Activated CD4-positive, alpha-beta T cell treated with anti-CD3 and anti-CD28 coated beads for 36 hours (primary cell): ENCODE results near the gene HIGD1A. TPM values are rescaled to one million over a fixed set of nuclear protein-coding genes. Genes with fewer than 3 reads are reported as not detected.
"Not testable (repeated sequence)": the region's sequence is repeated elsewhere in the genome, so short reads cannot be mapped to it uniquely, and the experiment has no call there.

Experiments used
- ATAC-seq: fragments of 200-7000 bp; cut with Tn5 transposase; one replicate; pipeline ENCODE4 v1.10.0; 2021; ENCODE audit warnings: mild to moderate bottlenecking, moderate library complexity
- CTCF ChIA-PET: fragments of 350-600 bp; sonication (Branson Sonifier 250); formaldehyde crosslinking; loops from one replicate; lab custom pipeline; 2021; ENCODE audit warnings: antibody characterized with exemption; lab: Charles Lee
- POLR2A ChIA-PET: fragments of 350-600 bp; sonication (Branson Sonifier 250); formaldehyde crosslinking; loops from one replicate; lab custom pipeline; 2021; ENCODE audit warnings: antibody characterized with exemption, inconsistent platforms; lab: Charles Lee
- DNase-seq: peaks from one replicate; pipeline ENCODE4 v3.0.0-alpha.2; 2020
- H3K27ac Mint-ChIP-seq: one replicate; pipeline ENCODE4 v1.8.0; 2021; ENCODE audit warnings: mixed read lengths
- H3K27me3 Mint-ChIP-seq: one replicate; pipeline ENCODE4 v1.8.0; 2021; ENCODE audit warnings: mixed read lengths
- H3K36me3 Mint-ChIP-seq: one replicate; pipeline ENCODE4 v1.8.0; 2021; ENCODE audit warnings: low read depth, mixed read lengths
- H3K4me1 Mint-ChIP-seq: one replicate; pipeline ENCODE4 v1.8.0; 2021; ENCODE audit warnings: mixed read lengths
- H3K4me3 Mint-ChIP-seq: one replicate; pipeline ENCODE4 v1.8.0; 2021; ENCODE audit warnings: mild to moderate bottlenecking, moderate library complexity, mixed read lengths
- H3K9me3 Mint-ChIP-seq: one replicate; pipeline ENCODE4 v1.8.0; 2021; ENCODE audit warnings: low read depth, mixed read lengths
- intact Hi-C, 2 experiments: fragments of 100-400 bp; cut with DNase I in 1 of 2; cut with micrococcal nuclease in 1 of 2; formaldehyde crosslinking; loops; one replicate each; pipeline versions ENCODE4 v1.14.2 to v1.15.1; 2022 to 2024; cut with DNase I, micrococcal nuclease
- total RNA-seq, 2 experiments: library from RNA; stranded (reverse); gene quantifications; one replicate each; pipeline ENCODE4 v1.2.3, GENCODE V29; 2021

HIGD1A gene
- total RNA-seq, 2 experiments from 2014 or later: 74.9 to 77.8 TPM

- DNase-seq, intact Hi-C loops, H3K4me3 Mint-ChIP-seq, H3K27me3 Mint-ChIP-seq, H3K27ac Mint-ChIP-seq, H3K9me3 Mint-ChIP-seq, POLR2A ChIA-PET, ATAC-seq, H3K36me3 Mint-ChIP-seq, H3K4me1 Mint-ChIP-seq: not testable (repeated sequence)
- CTCF ChIA-PET: interaction anchor here (0.7 kb wide), 1 partner anchor 168 kb away, joined by 3 read pairs; no protein-coding TSS in a partner anchor
Observed at GRCh38 chr3:42810706-42811105, 6.4 kb upstream of the HIGD1A start.

DNA sequence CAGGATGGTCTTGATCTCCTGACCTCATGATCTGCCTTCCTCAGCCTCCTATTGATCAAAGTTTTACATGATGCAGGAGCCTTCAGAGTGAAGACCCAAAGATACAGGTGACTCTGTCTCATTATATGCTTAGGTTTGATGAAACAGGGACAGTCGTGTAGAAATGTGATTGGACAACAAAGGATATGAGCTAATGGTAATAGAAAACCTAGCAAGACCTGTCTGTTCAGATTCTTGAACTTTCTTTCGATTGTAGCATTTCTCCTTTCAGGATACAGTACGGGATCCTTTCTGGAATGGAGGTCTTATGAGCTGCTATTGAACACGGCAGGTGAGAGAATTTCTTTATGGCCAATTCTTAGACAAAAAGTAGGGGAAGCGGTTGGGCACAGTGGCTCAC is 4.9 kb upstream of the HIGD1A start, which contains the start of gene ACKR2:
Gene ACKR2 (plus strand): TSS at position 244 of the 400 bp plus-strand sequence. CDS start 55,058 bp downstream, outside the sequence.
- Mint-ChIP-seq H3K36me3 (no peaks in the 10 kb centered on the region), H3K27me3 (peaks cover 8% of the 10 kb centered on the region), H3K27ac (no peak within 1 kb of the TSS), H3K9me3 (no peaks in the 10 kb centered on the region), H3K4me3 (no peak within 1 kb of the TSS), H3K4me1 (peaks cover 8% of the 10 kb centered on the region)
- ChIA-PET POLR2A (no interaction called here), CTCF (interaction anchor here (1.2 to 1.4 kb wide), 2 partner anchors 12 to 322 kb away, joined by 3 to 4 read pairs; no protein-coding TSS in a partner anchor)
- ATAC-seq: no peak
- DNase-seq: no peak
- intact Hi-C loops: loop anchor here in 1 of 2 experiments (10.0 kb wide), 2 partner anchors 476 to 886 kb away; partner anchors contain the start of genes ABHD5 and SNRK

DNA sequence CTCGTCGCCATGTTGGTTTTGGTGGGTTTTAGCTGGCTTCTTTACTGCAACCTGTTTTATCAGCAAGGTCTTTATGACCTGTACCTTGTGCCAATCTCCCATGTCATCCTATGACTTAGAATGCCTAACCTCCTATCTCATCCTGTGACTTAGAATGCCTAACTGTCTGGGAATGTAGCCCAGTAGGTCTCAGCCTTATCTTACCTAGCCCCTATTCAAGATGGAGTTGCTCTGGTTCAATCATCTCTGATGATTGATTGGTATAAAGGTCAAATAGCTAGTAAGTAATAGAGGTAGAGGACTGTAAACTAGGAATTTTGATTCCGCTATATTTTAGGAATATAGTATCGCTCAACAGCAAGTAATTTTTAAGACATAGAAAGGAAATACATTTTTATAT is 3.6 kb upstream of the HIGD1A start:
- no peaks in the 10 kb centered on the region for H3K9me3 Mint-ChIP-seq
- no peak overlapping the region for H3K4me3 Mint-ChIP-seq
- H3K4me1 Mint-ChIP-seq: peaks cover 14% of the 10 kb centered on the region
- CTCF ChIA-PET: interaction anchor here (0.6 to 1.4 kb wide), 3 partner anchors 11 to 28 kb away, joined by 3 read pairs; no protein-coding TSS in a partner anchor
- intact Hi-C loops: loop anchor here in 1 of 2 experiments (10.0 kb wide), 2 partner anchors 477 to 887 kb away; partner anchors contain the start of genes ABHD5 and SNRK
- H3K36me3 Mint-ChIP-seq: peaks cover 2% of the 10 kb centered on the region
- no peak for DNase-seq
- H3K27me3 Mint-ChIP-seq: peaks cover 8% of the 10 kb centered on the region
- no peak for ATAC-seq
- no peak overlapping the region for H3K27ac Mint-ChIP-seq
- POLR2A ChIA-PET: interaction anchor here (0.7 kb wide), 1 partner anchor 308 kb away, joined by 4 read pairs; no protein-coding TSS in a partner anchor

- Mint-ChIP-seq H3K36me3 (peaks cover 5% of the 10 kb centered on the region), H3K9me3 (no peaks in the 10 kb centered on the region), H3K27me3 (peaks cover 6% of the 10 kb centered on the region), H3K4me1 (peaks cover 33% of the 10 kb centered on the region), H3K27ac (peak overlapping the region; percentile 38), H3K4me3 (peak overlapping the region; percentile 91)
- ChIA-PET POLR2A (interaction anchor here (0.6 to 0.8 kb wide), 2 partner anchors 10 to 25 kb away, joined by 3 to 9 read pairs; no protein-coding TSS in a partner anchor), CTCF (interaction anchor here (1.0 to 1.2 kb wide), 4 partner anchors 25 to 192 kb away, joined by 3 read pairs; no protein-coding TSS in a partner anchor)
- peak; percentile 17 for DNase-seq
- ATAC-seq: no peak
- intact Hi-C loops: loop anchor here (2.0 to 10.0 kb wide), 5 partner anchors 32 to 890 kb away; partner anchors contain the start of genes ABHD5 (in 1 of the 2), CCDC13 (in 1 of the 2) and SNRK (in 1 of the 2)
Observed at GRCh38 chr3:42805141-42805821, 991 bp upstream of the HIGD1A start.

GRCh38 chr3:42804831-42805132 is 492 bp upstream of the HIGD1A start:
- Mint-ChIP-seq H3K27ac (peak overlapping the region; percentile 17), H3K36me3 (peaks cover 5% of the 10 kb centered on the region), H3K9me3 (no peaks in the 10 kb centered on the region), H3K27me3 (peaks cover 6% of the 10 kb centered on the region), H3K4me3 (peak overlapping the region; percentile 91), H3K4me1 (peaks cover 36% of the 10 kb centered on the region)
- DNase-seq (no peak), ATAC-seq (no peak)
- intact Hi-C loops: loop anchor here (1.0 to 10.0 kb wide), 14 partner anchors 27 to 1534 kb away; partner anchors contain the start of genes CCDC13 (in 2 of the 2), ABHD5 (in 1 of the 2), NKTR (in 1 of the 2) and POMGNT2 (in 1 of the 2)
- CTCF ChIA-PET: interaction anchor here (1.0 to 1.1 kb wide), 2 partner anchors 25 to 27 kb away, joined by 3 read pairs; no protein-coding TSS in a partner anchor
- POLR2A ChIA-PET: interaction anchor here (0.6 kb wide), 1 partner anchor 25 kb away, joined by 9 read pairs; no protein-coding TSS in a partner anchor

DNA sequence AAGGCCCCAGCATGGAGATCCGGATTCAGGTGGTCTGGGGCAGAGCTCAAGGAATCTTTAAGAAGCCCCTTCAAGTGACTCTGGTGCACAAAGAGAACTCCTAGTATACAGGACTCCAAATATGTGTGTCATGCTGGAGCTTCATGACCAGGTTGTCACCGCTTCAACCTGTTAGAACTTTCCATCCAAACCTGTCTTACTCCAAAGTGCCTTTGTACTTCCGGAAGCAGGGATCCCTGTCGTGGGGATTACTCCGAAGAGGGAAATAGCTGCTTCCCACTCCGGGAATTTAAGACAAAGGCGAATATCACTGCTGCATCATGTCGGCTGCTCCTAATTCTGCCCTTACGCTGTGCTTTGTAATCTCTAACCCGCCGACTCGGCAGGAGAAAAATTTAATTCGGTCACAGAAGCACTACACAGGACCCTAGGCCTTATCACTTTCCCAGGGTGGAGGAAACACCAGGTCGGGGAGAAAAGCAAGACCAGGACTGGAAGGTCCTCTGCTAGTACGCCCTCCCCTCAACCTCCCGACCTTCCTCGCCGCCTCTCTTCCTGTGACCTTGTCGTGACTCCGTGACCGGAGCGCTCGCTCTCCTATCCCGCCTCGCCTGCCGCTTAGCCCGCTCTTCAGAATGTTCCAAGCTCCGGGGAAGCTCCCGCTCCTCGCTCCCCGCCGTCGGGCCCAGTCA is 730 bp downstream of the HIGD1A start:
- DNase-seq (peak; percentile 60), ATAC-seq (peak; percentile 28)
- Mint-ChIP-seq H3K27me3 (peaks cover 6% of the 10 kb centered on the region), H3K36me3 (peaks cover 10% of the 10 kb centered on the region), H3K9me3 (no peaks in the 10 kb centered on the region), H3K4me3 (peak overlapping the region; percentile 91), H3K4me1 (peaks cover 42% of the 10 kb centered on the region), H3K27ac (peak overlapping the region; percentile 86)
- ChIA-PET POLR2A (no interaction called here), CTCF (interaction anchor here (0.7 to 1.9 kb wide), 8 partner anchors 9 to 214 kb away, joined by 3 to 7 read pairs (median 4); no protein-coding TSS in a partner anchor)
- intact Hi-C loops: loop anchor here (1.0 to 10.0 kb wide), 14 partner anchors 28 to 1535 kb away; partner anchors contain the start of genes CCDC13 (in 2 of the 2), ABHD5 (in 1 of the 2), NKTR (in 1 of the 2) and POMGNT2 (in 1 of the 2)

GRCh38 chr3:42802876-42803413 is 1.3 kb downstream of the HIGD1A start:
- H3K27me3 Mint-ChIP-seq: peaks cover 6% of the 10 kb centered on the region
- no peaks in the 10 kb centered on the region for H3K9me3 Mint-ChIP-seq
- peak overlapping the region; percentile 86 for H3K27ac Mint-ChIP-seq
- ATAC-seq (no peak), DNase-seq (no peak)
- peak overlapping the region; percentile 91 for H3K4me3 Mint-ChIP-seq
- H3K36me3 Mint-ChIP-seq: peaks cover 10% of the 10 kb centered on the region
- H3K4me1 Mint-ChIP-seq: peaks cover 42% of the 10 kb centered on the region
- ChIA-PET CTCF (interaction anchor here (1.0 to 1.9 kb wide), 6 partner anchors 9 to 37 kb away, joined by 3 to 7 read pairs (median 4); no protein-coding TSS in a partner anchor), POLR2A (interaction anchor here (0.7 kb wide), 1 partner anchor 11 kb away, joined by 3 read pairs; no protein-coding TSS in a partner anchor)
- intact Hi-C loops: loop anchor here in 1 of 2 experiments (10.0 kb wide), 2 partner anchors 482 to 892 kb away; partner anchors contain the start of genes ABHD5 and SNRK

DNA sequence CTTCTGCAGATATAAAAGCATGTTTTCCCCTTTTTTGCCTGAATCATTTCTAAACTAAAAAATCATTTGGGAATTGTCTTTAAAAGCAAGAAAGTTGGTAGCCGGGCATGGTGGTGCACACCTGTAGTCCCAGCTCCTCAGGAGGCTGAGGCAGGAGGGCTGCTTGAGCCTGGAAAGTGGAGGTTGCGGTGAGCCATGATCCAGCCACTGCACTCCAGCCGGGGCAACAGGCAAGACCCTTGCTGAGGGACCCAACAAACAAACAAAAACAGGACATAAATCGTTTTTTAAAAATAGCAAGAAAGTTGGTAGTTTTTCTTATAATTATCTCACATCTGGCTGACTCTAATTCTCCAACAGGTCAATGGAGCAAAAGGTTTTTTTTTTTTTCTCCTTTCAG is 2.5 kb downstream of the HIGD1A start:
- POLR2A ChIA-PET: no interaction called here
- Mint-ChIP-seq H3K9me3 (no peaks in the 10 kb centered on the region), H3K36me3 (peaks cover 10% of the 10 kb centered on the region), H3K27me3 (peaks cover 6% of the 10 kb centered on the region), H3K4me3 (no peak overlapping the region), H3K4me1 (peaks cover 42% of the 10 kb centered on the region), H3K27ac (no peak overlapping the region)
- CTCF ChIA-PET: no interaction called here
- intact Hi-C loops: loop anchor here in 1 of 2 experiments (10.0 kb wide), 2 partner anchors 483 to 893 kb away; partner anchors contain the start of genes ABHD5 and SNRK
- no peak for DNase-seq
- no peak for ATAC-seq

DNA sequence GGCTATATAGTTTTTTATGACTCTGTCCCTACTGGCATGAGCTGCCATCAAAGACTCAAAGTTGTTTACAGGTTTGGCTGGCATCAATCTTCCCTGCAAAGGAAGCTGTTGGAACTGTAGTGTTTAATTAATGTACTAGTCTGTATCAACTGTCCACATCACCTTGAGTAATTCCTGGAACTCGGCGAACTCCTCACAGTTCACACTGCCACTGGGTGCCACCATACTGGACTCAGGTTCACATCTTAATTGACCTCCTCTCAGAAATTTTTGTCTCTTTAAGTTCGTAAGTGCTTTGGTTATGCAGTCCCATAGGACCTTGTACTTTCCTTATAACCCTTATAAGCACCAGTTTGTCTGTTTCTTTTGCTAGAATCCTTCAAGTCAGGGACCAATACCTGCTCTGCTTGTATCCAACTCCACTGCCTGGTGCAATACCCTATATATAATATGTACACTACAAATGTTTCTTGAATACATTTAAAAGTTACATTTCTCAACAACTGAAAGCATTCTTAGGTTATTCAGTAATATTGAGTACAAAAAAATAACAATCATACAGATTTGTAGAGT is 3.2 kb downstream of the HIGD1A start:
- no peak for DNase-seq
- Mint-ChIP-seq H3K27me3 (peaks cover 3% of the 10 kb centered on the region), H3K4me1 (peaks cover 45% of the 10 kb centered on the region), H3K36me3 (peaks cover 13% of the 10 kb centered on the region), H3K27ac (no peak overlapping the region), H3K9me3 (no peaks in the 10 kb centered on the region), H3K4me3 (no peak overlapping the region)
- intact Hi-C loops: loop anchor here in 1 of 2 experiments (10.0 kb wide), 2 partner anchors 484 to 894 kb away; partner anchors contain the start of genes ABHD5 and SNRK
- no peak for ATAC-seq
- ChIA-PET POLR2A (interaction anchor here (0.6 kb wide), 1 partner anchor 10 kb away, joined by 4 read pairs; no protein-coding TSS in a partner anchor), CTCF (interaction anchor here (0.6 to 0.7 kb wide), 2 partner anchors 20 to 843 kb away, joined by 3 read pairs; no protein-coding TSS in a partner anchor)

GRCh38 chr3:42800251-42800650 is 4.0 kb downstream of the HIGD1A start:
- no peak overlapping the region for H3K4me3 Mint-ChIP-seq
- H3K27me3 Mint-ChIP-seq: no peaks in the 10 kb centered on the region
- DNase-seq (no peak), ATAC-seq (no peak)
- ChIA-PET POLR2A (interaction anchor here (0.6 kb wide), 1 partner anchor 9 kb away, joined by 4 read pairs; no protein-coding TSS in a partner anchor), CTCF (no interaction called here)
- no peak overlapping the region for H3K27ac Mint-ChIP-seq
- peaks cover 13% of the 10 kb centered on the region for H3K36me3 Mint-ChIP-seq
- intact Hi-C loops: loop anchor here in 1 of 2 experiments (10.0 kb wide), 2 partner anchors 485 to 895 kb away; partner anchors contain the start of genes ABHD5 and SNRK
- H3K9me3 Mint-ChIP-seq: no peaks in the 10 kb centered on the region
- H3K4me1 Mint-ChIP-seq: peaks cover 49% of the 10 kb centered on the region
